Naive thymus-derived CD4-positive, alpha-beta T cell (primary cell): Measurements from ENCODE around the gene C6orf163. TPM values are rescaled to one million over a fixed set of nuclear protein-coding genes. Genes with fewer than 3 reads are reported as not detected.
A peak's percentile ranks its signal among the peaks of the same experiment; 100 is the strongest.
"Not testable (repeated sequence)": the region's sequence is repeated elsewhere in the genome, so short reads cannot be mapped to it uniquely, and the experiment has no call there.

Source experiments
- ATAC-seq: fragments of 150-1000 bp; cut with Tn5 transposase; 2 replicates; pipeline ENCODE4 v1.10.0; 2021; ENCODE audit warnings: mild to moderate bottlenecking, moderate library complexity
- CTCF ChIA-PET: fragments of 350-600 bp; sonication (Branson Sonifier 250); formaldehyde crosslinking; loops from one replicate; lab custom pipeline; 2021; ENCODE audit warnings: antibody characterized with exemption; lab: Charles Lee
- POLR2A ChIA-PET: fragments of 350-600 bp; sonication (Branson Sonifier 250); formaldehyde crosslinking; loops from one replicate; lab custom pipeline; 2021; ENCODE audit warnings: antibody characterized with exemption, inconsistent platforms; lab: Charles Lee
- DNase-seq, 9 donors: peaks; one replicate each; pipeline versions ENCODE4 v3.0.0 to v3.0.0-alpha.2; 2020 to 2022; ENCODE audit warnings: mixed read lengths in 1 of 9
- H3K27ac ChIP-seq: one replicate; pipeline ENCODE4 v1.7.0; 2013; ENCODE audit warnings: mild to moderate bottlenecking, low read depth, low read length, moderate library complexity
- H3K27me3 ChIP-seq, 2 donors: one replicate each; pipeline ENCODE4 v1.7.0; 2013; ENCODE audit warnings: low read length in 2 of 2, mild to moderate bottlenecking in 2 of 2, moderate library complexity in 2 of 2; ENCODE audit not compliant: control insufficient read depth in 2 of 2, insufficient read depth in 2 of 2
- H3K36me3 ChIP-seq, 3 experiments: 1 replicate in 2 of 3; 2 replicates in 1 of 3; pipeline ENCODE4 v1.7.0; 2013; ENCODE audit warnings: low read length in 3 of 3, mild to moderate bottlenecking in 3 of 3, moderate library complexity in 1 of 3; ENCODE audit not compliant: insufficient read depth in 3 of 3, control insufficient read depth in 2 of 3
- H3K4me1 ChIP-seq, 2 donors: one replicate each; pipeline ENCODE4 v1.7.0; 2013; ENCODE audit warnings: low read length in 2 of 2, mild to moderate bottlenecking in 2 of 2, moderate library complexity in 1 of 2; ENCODE audit not compliant: control insufficient read depth in 2 of 2, insufficient read depth in 2 of 2
- H3K4me3 ChIP-seq: 2 replicates; pipeline ENCODE4 v1.7.0; 2013; ENCODE audit warnings: mild to moderate bottlenecking, low read length
- H3K9me3 ChIP-seq, 3 experiments: 1 replicate in 2 of 3; 2 replicates in 1 of 3; pipeline ENCODE4 v1.7.0; 2013; ENCODE audit warnings: low read length in 3 of 3; ENCODE audit not compliant: control insufficient read depth in 2 of 3
- H3K27ac Mint-ChIP-seq, 9 donors: one replicate each; pipeline ENCODE4 v1.8.0; 2020 to 2022; ENCODE audit warnings: mixed read lengths in 9 of 9, mild to moderate bottlenecking in 8 of 9, moderate library complexity in 5 of 9, inconsistent platforms in 2 of 9
- H3K27me3 Mint-ChIP-seq, 5 donors: one replicate each; pipeline ENCODE4 v1.8.0; 2021 to 2022; ENCODE audit warnings: mixed read lengths in 5 of 5, mild to moderate bottlenecking in 1 of 5
- H3K36me3 Mint-ChIP-seq, 5 donors: one replicate each; pipeline ENCODE4 v1.8.0; 2020 to 2022; ENCODE audit warnings: mixed read lengths in 5 of 5, mild to moderate bottlenecking in 3 of 5, inconsistent platforms in 1 of 5
- H3K4me1 Mint-ChIP-seq, 7 donors: one replicate each; pipeline ENCODE4 v1.8.0; 2020 to 2022; ENCODE audit warnings: mixed read lengths in 7 of 7, mild to moderate bottlenecking in 3 of 7, inconsistent platforms in 1 of 7
- H3K4me3 Mint-ChIP-seq, 10 donors: one replicate each; pipeline ENCODE4 v1.8.0; 2020 to 2022; ENCODE audit warnings: mild to moderate bottlenecking in 10 of 10, mixed read lengths in 10 of 10, moderate library complexity in 6 of 10, inconsistent platforms in 2 of 10
- H3K9me3 Mint-ChIP-seq, 11 donors: one replicate each; pipeline ENCODE4 v1.8.0; 2020 to 2022; ENCODE audit warnings: mixed read lengths in 11 of 11, mild to moderate bottlenecking in 4 of 11, inconsistent platforms in 1 of 11, moderate library complexity in 1 of 11
- intact Hi-C, 2 donors: fragments of 100-400 bp; cut with micrococcal nuclease; formaldehyde crosslinking; loops; one replicate each; pipeline ENCODE4 v1.15.1; 2023
- polyA plus RNA-seq, 2 donors: library from polyadenylated mRNA; unstranded; fragments of 300-500 nt; fragmentation: Illumina TruSeq; gene quantifications; one replicate each; pipeline ENCODE4 v1.2.3, GENCODE V29; 2021
- total RNA-seq, 6 experiments: library from RNA in 5 of 6; stranded (reverse) in 5 of 6; gene quantifications; 1 replicate in 5 of 6; 2 replicates in 1 of 6; pipeline ENCODE4 v1.2.3 and lab custom pipeline; 2021 to 2026

Gene C6orf163
- total and polyA plus RNA-seq, 7 experiments from 2014 or later: 0.65 to 6.9 (median 1.9) TPM

- intact Hi-C loops: no loop called here
- H3K27ac Mint-ChIP-seq: no peak overlapping the region
- ChIA-PET CTCF (no interaction called here), POLR2A (no interaction called here)
- peaks cover 0 to 1% (median 0%) of the 10 kb centered on the region in 11 donors for H3K9me3 Mint-ChIP-seq
- no peak overlapping the region for H3K4me3 Mint-ChIP-seq
- H3K27me3 ChIP-seq: no peaks in the 10 kb centered on the region
- no peaks in the 10 kb centered on the region for H3K4me1 ChIP-seq
- no peak for ATAC-seq
- H3K4me1 Mint-ChIP-seq: peaks cover 10 to 21% (median 17%) of the 10 kb centered on the region in 7 donors
- peaks cover 8 to 27% (median 25%) of the 10 kb centered on the region in 5 donors for H3K27me3 Mint-ChIP-seq
- no peak for DNase-seq
- H3K36me3 ChIP-seq: peaks cover 0 to 4% (median 0%) of the 10 kb centered on the region in 3 experiments
- no peak overlapping the region for H3K4me3 ChIP-seq
- no peak overlapping the region for H3K27ac ChIP-seq
- peaks cover 0 to 2% (median 0%) of the 10 kb centered on the region in 5 donors for H3K36me3 Mint-ChIP-seq
- H3K9me3 ChIP-seq: no peaks in the 10 kb centered on the region
Observed at GRCh38 chr6:87319271-87319987, 25.2 kb upstream of the C6orf163 start.

GRCh38 chr6:87322304-87323212, 22.1 kb upstream of the C6orf163 start, which contains the start of gene SMIM8:
Gene SMIM8 (plus strand): TSS chr6:87322588. CDS start chr6:87337032, 14,444 bp downstream.
- peaks cover 0 to 6% (median 5%) of the 10 kb centered on the region in 5 donors for H3K27me3 Mint-ChIP-seq
- ATAC-seq: peak; percentile 100
- peak within 1 kb of the TSS; percentile 94 to 99 (median 98) for H3K4me3 Mint-ChIP-seq
- Histone ChIP-seq H3K4me1 (no peaks in the 10 kb centered on the region), H3K9me3 (no peaks in the 10 kb centered on the region), H3K27ac (peak within 1 kb of the TSS; percentile 80), H3K36me3 (peaks cover 0 to 4% (median 0%) of the 10 kb centered on the region in 3 experiments), H3K27me3 (no peaks in the 10 kb centered on the region), H3K4me3 (peak within 1 kb of the TSS; percentile 82)
- peak within 1 kb of the TSS; percentile 77 to 95 (median 93) for H3K27ac Mint-ChIP-seq
- POLR2A ChIA-PET: interaction anchor here (1.2 kb wide), 1 partner anchor 181 kb away, joined by 3 read pairs; no protein-coding TSS in a partner anchor
- H3K9me3 Mint-ChIP-seq: peaks cover 0 to 7% (median 0%) of the 10 kb centered on the region in 11 donors
- peaks cover 0 to 8% (median 6%) of the 10 kb centered on the region in 5 donors for H3K36me3 Mint-ChIP-seq
- DNase-seq: peak; percentile 67 to 94 (median 81)
- CTCF ChIA-PET: interaction anchor here (0.8 to 1.6 kb wide), 2 partner anchors 24 to 168 kb away, joined by 3 to 4 read pairs; no protein-coding TSS in a partner anchor
- intact Hi-C loops: loop anchor here (1.0 to 2.0 kb wide), 10 partner anchors 11 to 1640 kb away; partner anchors contain the start of genes SLC35A1 (in 2 of the 2), ZNF292 (in 2 of the 2), AKIRIN2 (in 1 of the 2) and ORC3 (in 1 of the 2)
- H3K4me1 Mint-ChIP-seq: peaks cover 14 to 32% (median 26%) of the 10 kb centered on the region in 7 donors

- H3K4me3 ChIP-seq, CTCF ChIA-PET, POLR2A ChIA-PET, H3K36me3 ChIP-seq, H3K9me3 Mint-ChIP-seq, DNase-seq, H3K27ac Mint-ChIP-seq, H3K4me1 ChIP-seq, ATAC-seq, H3K27ac ChIP-seq, H3K27me3 Mint-ChIP-seq, H3K9me3 ChIP-seq, H3K27me3 ChIP-seq: not testable (repeated sequence)
- H3K4me3 Mint-ChIP-seq: peak overlapping the region; percentile 42 to 99 (median 68)
- peaks cover 14 to 36% (median 26%) of the 10 kb centered on the region in 7 donors for H3K4me1 Mint-ChIP-seq
- intact Hi-C loops: loop anchor here (2.0 kb wide), 4 partner anchors 51 to 1639 kb away; partner anchors contain the start of genes RNGTT (in 1 of the 2) and ZNF292 (in 1 of the 2)
- peaks cover 0 to 14% (median 9%) of the 10 kb centered on the region in 5 donors for H3K36me3 Mint-ChIP-seq
Observed at GRCh38 chr6:87323880-87324279, 20.7 kb upstream of the C6orf163 start.

- CTCF ChIA-PET: no interaction called here
- peaks cover 14 to 52% (median 26%) of the 10 kb centered on the region in 7 donors for H3K4me1 Mint-ChIP-seq
- no peaks in the 10 kb centered on the region for H3K27me3 Mint-ChIP-seq
- peaks cover 12 to 37% (median 23%) of the 10 kb centered on the region in 5 donors for H3K36me3 Mint-ChIP-seq
- Histone ChIP-seq H3K9me3 (peaks cover 0 to 5% (median 0%) of the 10 kb centered on the region in 3 experiments), H3K27me3 (no peaks in the 10 kb centered on the region), H3K27ac (no peak overlapping the region), H3K36me3 (peaks cover 0 to 5% (median 0%) of the 10 kb centered on the region in 3 experiments), H3K4me1 (peaks cover 0 to 8% of the 10 kb centered on the region in 2 donors), H3K4me3 (no peak overlapping the region)
- H3K9me3 Mint-ChIP-seq: peaks cover 2 to 17% (median 10%) of the 10 kb centered on the region in 11 donors
- peak overlapping the region in 1 of 9 donors; percentile 10 for H3K27ac Mint-ChIP-seq
- intact Hi-C loops: no loop called here
- DNase-seq (no peak), ATAC-seq (no peak)
- POLR2A ChIA-PET: no interaction called here
- H3K4me3 Mint-ChIP-seq: no peak overlapping the region
Observed at GRCh38 chr6:87330961-87331360, 13.7 kb upstream of the C6orf163 start.

GRCh38 chr6:87333033-87333432, 11.6 kb upstream of the C6orf163 start:
- Histone ChIP-seq H3K9me3 (peaks cover 0 to 5% (median 0%) of the 10 kb centered on the region in 3 experiments), H3K27me3 (no peaks in the 10 kb centered on the region), H3K27ac (no peak overlapping the region), H3K4me3 (no peak overlapping the region), H3K36me3 (peaks cover 0 to 5% (median 0%) of the 10 kb centered on the region in 3 experiments), H3K4me1 (peaks cover 0 to 8% of the 10 kb centered on the region in 2 donors)
- H3K4me1 Mint-ChIP-seq: peaks cover 14 to 51% (median 25%) of the 10 kb centered on the region in 7 donors
- no peak for DNase-seq
- no peak for ATAC-seq
- H3K9me3 Mint-ChIP-seq: peaks cover 2 to 16% (median 9%) of the 10 kb centered on the region in 11 donors
- peak overlapping the region in 7 of 9 donors; percentile 11 to 78 (median 41) for H3K27ac Mint-ChIP-seq
- POLR2A ChIA-PET: no interaction called here
- peak overlapping the region in 3 of 10 donors; percentile 27 to 66 (median 63) for H3K4me3 Mint-ChIP-seq
- CTCF ChIA-PET: no interaction called here
- H3K36me3 Mint-ChIP-seq: peaks cover 14 to 37% (median 25%) of the 10 kb centered on the region in 5 donors
- no peaks in the 10 kb centered on the region for H3K27me3 Mint-ChIP-seq
- intact Hi-C loops: loop anchor here in 1 of 2 donors (1.0 kb wide), 1 partner anchor 11 kb away; the partner anchor contains the start of gene SMIM8
